Activated CD8-positive, alpha-beta T cell treated with anti-CD3 and anti-CD28 coated beads for 36 hours (primary cell): ENCODE results near the gene IGFBP3. TPM values are rescaled to one million over a fixed set of nuclear protein-coding genes. Genes with fewer than 3 reads are reported as not detected.
"Not testable (repeated sequence)": the region's sequence is repeated elsewhere in the genome, so short reads cannot be mapped to it uniquely, and the experiment has no call there.

Experiments used
- ATAC-seq: fragments of 200-7000 bp; cut with Tn5 transposase; one replicate; pipeline ENCODE4 v1.10.0; 2021; ENCODE audit warnings: mild to moderate bottlenecking, moderate library complexity
- CTCF ChIA-PET: fragments of 350-600 bp; sonication (Branson Sonifier 250); formaldehyde crosslinking; loops from one replicate; lab custom pipeline; 2021; ENCODE audit warnings: antibody characterized with exemption; lab: Charles Lee
- POLR2A ChIA-PET: fragments of 350-600 bp; sonication (Branson Sonifier 250); formaldehyde crosslinking; loops from one replicate; lab custom pipeline; 2021; ENCODE audit warnings: antibody characterized with exemption; lab: Charles Lee
- DNase-seq: peaks from one replicate; pipeline ENCODE4 v3.0.0-alpha.2; 2020
- H3K27ac Mint-ChIP-seq: one replicate; pipeline ENCODE4 v1.8.0; 2021; ENCODE audit warnings: mild to moderate bottlenecking, mixed read lengths
- H3K27me3 Mint-ChIP-seq: one replicate; pipeline ENCODE4 v1.8.0; 2021; ENCODE audit warnings: mixed read lengths
- H3K36me3 Mint-ChIP-seq: one replicate; pipeline ENCODE4 v1.8.0; 2021; ENCODE audit warnings: low read depth, mixed read lengths
- H3K4me1 Mint-ChIP-seq: one replicate; pipeline ENCODE4 v1.8.0; 2021; ENCODE audit warnings: low read depth, mixed read lengths
- H3K4me3 Mint-ChIP-seq: one replicate; pipeline ENCODE4 v1.8.0; 2021; ENCODE audit warnings: mild to moderate bottlenecking, moderate library complexity, mixed read lengths
- H3K9me3 Mint-ChIP-seq: one replicate; pipeline ENCODE4 v1.8.0; 2021; ENCODE audit warnings: mixed read lengths
- CTCF ChIP-seq: fragments of 200-600 bp; IDR thresholded peaks from one replicate; pipeline ENCODE4 v1.8.0; 2022; ENCODE audit warnings: antibody characterized with exemption, mild to moderate bottlenecking
- intact Hi-C: fragments of 100-400 bp; cut with micrococcal nuclease; formaldehyde crosslinking; loops from one replicate; pipeline ENCODE4 v1.10.0; 2022
- total RNA-seq, 2 experiments: library from RNA; stranded (reverse); gene quantifications; one replicate each; pipeline ENCODE4 v1.2.3, GENCODE V29; 2021

IGFBP3 gene
- total RNA-seq, 2 experiments from 2014 or later, result 0.25 TPM; not detected in 1

- Mint-ChIP-seq H3K27ac (no peak overlapping the region), H3K9me3 (no peaks in the 10 kb centered on the region), H3K4me1 (no peaks in the 10 kb centered on the region), H3K27me3 (peaks cover 3% of the 10 kb centered on the region), H3K4me3 (no peak overlapping the region), H3K36me3 (no peaks in the 10 kb centered on the region)
- intact Hi-C loops, result no loop called here
- ATAC-seq (no peak), DNase-seq (no peak)
- POLR2A ChIA-PET, result no interaction called here
- CTCF ChIA-PET, result no interaction called here
- TF ChIP-seq CTCF, result no peak
Measured at GRCh38 chr7:45968312-45968711, 47.2 kb upstream of the IGFBP3 start.

GRCh38 chr7:45967591-45968157 is 46.6 kb upstream of the IGFBP3 start:
- TF ChIP-seq CTCF, result no peak
- ChIA-PET CTCF (no interaction called here), POLR2A (no interaction called here)
- ATAC-seq (no peak), DNase-seq (no peak)
- no peak overlapping the region for H3K4me3 Mint-ChIP-seq
- H3K36me3 Mint-ChIP-seq, result no peaks in the 10 kb centered on the region
- H3K27me3 Mint-ChIP-seq, result peaks cover 3% of the 10 kb centered on the region
- intact Hi-C loops, result no loop called here
- no peaks in the 10 kb centered on the region for H3K4me1 Mint-ChIP-seq
- no peaks in the 10 kb centered on the region for H3K9me3 Mint-ChIP-seq
- no peak overlapping the region for H3K27ac Mint-ChIP-seq

GRCh38 chr7:45962861-45963260 is 41.8 kb upstream of the IGFBP3 start:
- DNase-seq, result no peak
- Mint-ChIP-seq H3K4me1 (no peaks in the 10 kb centered on the region), H3K27me3 (peaks cover 3% of the 10 kb centered on the region), H3K36me3 (no peaks in the 10 kb centered on the region), H3K27ac (no peak overlapping the region), H3K9me3 (no peaks in the 10 kb centered on the region), H3K4me3 (no peak overlapping the region)
- no peak for TF ChIP-seq CTCF
- no peak for ATAC-seq
- intact Hi-C loops, result no loop called here
- ChIA-PET CTCF (no interaction called here), POLR2A (no interaction called here)

- H3K4me3 Mint-ChIP-seq, result no peak overlapping the region
- intact Hi-C loops, result no loop called here
- no peaks in the 10 kb centered on the region for H3K36me3 Mint-ChIP-seq
- POLR2A ChIA-PET, result no interaction called here
- H3K4me1 Mint-ChIP-seq, result no peaks in the 10 kb centered on the region
- ATAC-seq (no peak), DNase-seq (no peak)
- CTCF ChIA-PET, result no interaction called here
- no peak overlapping the region for H3K27ac Mint-ChIP-seq
- H3K9me3 Mint-ChIP-seq, result peaks cover 4% of the 10 kb centered on the region
- TF ChIP-seq CTCF, result no peak
- no peaks in the 10 kb centered on the region for H3K27me3 Mint-ChIP-seq
Measured at GRCh38 chr7:45957721-45958120, 36.6 kb upstream of the IGFBP3 start.

- no peak overlapping the region for H3K27ac Mint-ChIP-seq
- no peaks in the 10 kb centered on the region for H3K27me3 Mint-ChIP-seq
- H3K4me3 Mint-ChIP-seq, result no peak overlapping the region
- H3K4me1 Mint-ChIP-seq, result no peaks in the 10 kb centered on the region
- ATAC-seq (no peak), DNase-seq (no peak)
- peaks cover 4% of the 10 kb centered on the region for H3K9me3 Mint-ChIP-seq
- POLR2A ChIA-PET, result no interaction called here
- CTCF ChIA-PET, result interaction anchor here (1.0 kb wide), 1 partner anchor 10 kb away, joined by 3 read pairs; no protein-coding TSS in a partner anchor
- TF ChIP-seq CTCF, result no peak
- H3K36me3 Mint-ChIP-seq, result no peaks in the 10 kb centered on the region
- intact Hi-C loops, result no loop called here
Measured at GRCh38 chr7:45955286-45955685, 34.2 kb upstream of the IGFBP3 start.

GRCh38 chr7:45953055-45953454 is 32.0 kb upstream of the IGFBP3 start:
- H3K4me3 Mint-ChIP-seq, H3K27ac Mint-ChIP-seq, DNase-seq, H3K36me3 Mint-ChIP-seq, H3K9me3 Mint-ChIP-seq, CTCF ChIA-PET, ATAC-seq, H3K27me3 Mint-ChIP-seq, intact Hi-C loops, POLR2A ChIA-PET, H3K4me1 Mint-ChIP-seq: not testable (repeated sequence)
